Measurements from ENCODE around the gene YPEL3. TPM values are rescaled to one million over a fixed set of nuclear protein-coding genes. Genes with fewer than 3 reads are reported as not detected.

YPEL3 gene
- total RNA-seq, 1 donor from 2014 or later, result 93.6 TPM

DNA sequence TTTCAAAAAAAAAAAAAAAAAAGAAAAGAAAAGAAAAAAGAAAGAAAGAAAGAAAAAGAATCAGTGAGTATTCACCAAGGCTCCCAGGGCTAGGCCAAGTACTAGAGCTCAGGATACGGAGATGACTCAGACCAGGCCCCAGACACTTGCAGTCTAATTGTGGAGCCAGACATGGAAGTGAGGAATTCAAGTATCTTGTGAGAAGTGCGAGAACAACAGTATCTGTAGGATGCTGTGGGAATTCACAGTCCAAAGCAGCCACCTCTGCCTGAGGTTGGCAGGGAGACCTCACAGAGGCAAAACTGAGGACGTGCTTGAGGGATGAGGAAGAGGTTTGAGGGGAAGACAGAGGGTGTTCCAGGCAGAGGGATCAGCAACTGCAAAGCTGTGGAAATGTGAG lies 44.5 kb downstream of the YPEL3 start:
- Histone ChIP-seq H3K27me3 (no peaks in the 10 kb centered on the region), H3K4me3 (no peak overlapping the region), H3K27ac (no peak overlapping the region), H3K9me3 (no peaks in the 10 kb centered on the region), H3K4me1 (peaks cover 8% of the 10 kb centered on the region), H3K36me3 (no peaks in the 10 kb centered on the region)
- TF ChIP-seq, protein P1, sequence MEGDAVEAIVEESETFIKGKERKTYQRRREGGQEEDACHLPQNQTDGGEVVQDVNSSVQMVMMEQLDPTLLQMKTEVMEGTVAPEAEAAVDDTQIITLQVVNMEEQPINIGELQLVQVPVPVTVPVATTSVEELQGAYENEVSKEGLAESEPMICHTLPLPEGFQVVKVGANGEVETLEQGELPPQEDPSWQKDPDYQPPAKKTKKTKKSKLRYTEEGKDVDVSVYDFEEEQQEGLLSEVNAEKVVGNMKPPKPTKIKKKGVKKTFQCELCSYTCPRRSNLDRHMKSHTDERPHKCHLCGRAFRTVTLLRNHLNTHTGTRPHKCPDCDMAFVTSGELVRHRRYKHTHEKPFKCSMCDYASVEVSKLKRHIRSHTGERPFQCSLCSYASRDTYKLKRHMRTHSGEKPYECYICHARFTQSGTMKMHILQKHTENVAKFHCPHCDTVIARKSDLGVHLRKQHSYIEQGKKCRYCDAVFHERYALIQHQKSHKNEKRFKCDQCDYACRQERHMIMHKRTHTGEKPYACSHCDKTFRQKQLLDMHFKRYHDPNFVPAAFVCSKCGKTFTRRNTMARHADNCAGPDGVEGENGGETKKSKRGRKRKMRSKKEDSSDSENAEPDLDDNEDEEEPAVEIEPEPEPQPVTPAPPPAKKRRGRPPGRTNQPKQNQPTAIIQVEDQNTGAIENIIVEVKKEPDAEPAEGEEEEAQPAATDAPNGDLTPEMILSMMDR (IDR thresholded peaks at IDR 0.05), result no peak
- DNase-seq (no peak), ATAC-seq (no peak)
- intact Hi-C loops (cut with DNase I), result no loop called here

- TF ChIP-seq, protein P1 (IDR thresholded peaks at IDR 0.05), result no peak
- H3K36me3 ChIP-seq, result no peaks in the 10 kb centered on the region
- intact Hi-C loops (cut with DNase I), result no loop called here
- peaks cover 8% of the 10 kb centered on the region for H3K4me1 ChIP-seq
- DNase-seq, result no peak
- H3K27me3 ChIP-seq, result no peaks in the 10 kb centered on the region
- H3K27ac ChIP-seq, result no peak overlapping the region
- H3K4me3 ChIP-seq, result no peak overlapping the region
- ATAC-seq, result no peak
- no peaks in the 10 kb centered on the region for H3K9me3 ChIP-seq
Observed at GRCh38 chr16:30049871-30050270, 46.1 kb downstream of the YPEL3 start.

- Histone ChIP-seq H3K27me3 (no peaks in the 10 kb centered on the region), H3K27ac (no peak overlapping the region), H3K36me3 (no peaks in the 10 kb centered on the region), H3K9me3 (no peaks in the 10 kb centered on the region), H3K4me3 (no peak overlapping the region), H3K4me1 (no peaks in the 10 kb centered on the region)
- no peak for DNase-seq
- intact Hi-C loops (cut with DNase I), result no loop called here
- ATAC-seq, result no peak
- TF ChIP-seq, protein P1 (IDR thresholded peaks at IDR 0.05), result no peak
Observed at GRCh38 chr16:30046588-30046987, 49.4 kb downstream of the YPEL3 start.

DNA sequence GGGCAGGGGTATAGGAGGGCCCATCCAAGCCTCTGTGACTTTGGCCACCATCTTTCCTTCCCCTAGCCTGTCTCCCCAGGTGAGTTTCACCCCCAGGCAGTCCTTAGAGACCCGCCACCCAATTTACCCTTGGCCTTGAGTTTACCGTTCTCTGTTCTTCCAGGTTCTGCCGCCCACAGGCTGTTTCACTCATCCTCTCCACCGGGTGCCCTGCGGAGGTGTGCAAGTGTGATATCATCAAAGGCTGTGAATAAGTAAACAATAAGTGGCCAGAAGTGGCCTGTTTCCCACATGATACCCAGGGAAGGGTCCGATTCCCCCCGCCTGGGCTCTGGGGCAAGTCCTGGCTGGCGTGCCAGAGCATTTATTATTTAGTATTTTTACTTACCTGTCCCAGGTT lies 49.8 kb downstream of the YPEL3 start:
- Histone ChIP-seq H3K9me3 (no peaks in the 10 kb centered on the region), H3K4me3 (no peak overlapping the region), H3K36me3 (no peaks in the 10 kb centered on the region), H3K27ac (no peak overlapping the region), H3K27me3 (no peaks in the 10 kb centered on the region), H3K4me1 (no peaks in the 10 kb centered on the region)
- intact Hi-C loops (cut with DNase I), result no loop called here
- TF ChIP-seq, protein P1 (IDR thresholded peaks at IDR 0.05), result no peak
- DNase-seq (no peak), ATAC-seq (no peak)

Other genes starting within 250 kb of the YPEL3 start
- gene CDIPT, start 233.0 kb downstream of the YPEL3 start, total RNA-seq, result 83.2 TPM
- 11.9 TPM for gene SEZ6L2, start 196.7 kb downstream of the YPEL3 start, total RNA-seq
- gene ASPHD1, start 195.7 kb downstream of the YPEL3 start, total RNA-seq, result 4.4 TPM
- 23.5 TPM for gene KCTD13, start 170.0 kb downstream of the YPEL3 start, total RNA-seq
- gene TMEM219, start 134.1 kb downstream of the YPEL3 start, total RNA-seq, result 133 TPM
- gene TAOK2, start 122.3 kb downstream of the YPEL3 start, total RNA-seq, result 75.4 TPM
- gene HIRIP3, start 100.6 kb downstream of the YPEL3 start, total RNA-seq, result 20.3 TPM
- 65.3 TPM for gene INO80E, start 100.0 kb downstream of the YPEL3 start, total RNA-seq
- gene DOC2A, start 85.2 kb downstream of the YPEL3 start, total RNA-seq, result 2.6 TPM
- gene C16orf92, start 73.0 kb downstream of the YPEL3 start, total RNA-seq, result not detected
- not detected for gene TLCD3B, start 64.9 kb downstream of the YPEL3 start, total RNA-seq
- 689 TPM for gene ALDOA, start 30.5 kb downstream of the YPEL3 start, total RNA-seq
- 74.2 TPM for gene PPP4C, start 20.2 kb downstream of the YPEL3 start, total RNA-seq
- 1.4 TPM for gene TBX6, start 4.3 kb downstream of the YPEL3 start, total RNA-seq
- gene GDPD3, start 17.3 kb upstream of the YPEL3 start, total RNA-seq, result 11.5 TPM
- 93.7 TPM for gene MAPK3, start 27.0 kb upstream of the YPEL3 start, total RNA-seq
- 70.0 TPM for gene CORO1A, start 87.4 kb upstream of the YPEL3 start, total RNA-seq
- gene BOLA2B, start 97.5 kb upstream of the YPEL3 start, total RNA-seq, result 59.3 TPM
- 49.4 TPM for gene SLX1A, start 97.7 kb upstream of the YPEL3 start, total RNA-seq
- gene SULT1A3, start 103.0 kb upstream of the YPEL3 start, total RNA-seq, result 10.6 TPM
- 19.9 TPM for gene NPIPB13, start 152.3 kb upstream of the YPEL3 start, total RNA-seq

All from upper lobe of right lung (tissue), 1 donor.